HEK293T (cell line): ENCODE results near the gene USP31.

Experiments used
- CTCF ChIA-PET: fragments of 350-600 bp; formaldehyde crosslinking; extraction: SDS; loops from one replicate; lab custom pipeline; 2021; ENCODE audit warnings: antibody characterized with exemption, inconsistent platforms; lab: Yijun Ruan, JAX
- POLR2A ChIA-PET: fragments of 350-600 bp; formaldehyde crosslinking; extraction: SDS; loops from one replicate; lab custom pipeline; 2020; ENCODE audit warnings: antibody characterized with exemption, inconsistent platforms; lab: Yijun Ruan, JAX
- DNase-seq: peaks from one replicate; pipeline ENCODE4 v3.0.0; 2012; ENCODE audit warnings: mixed read lengths; ENCODE audit errors: extremely low spot score
- ARNT ChIP-seq: fragments of 450-650 bp; IDR thresholded peaks from 2 replicates; pipeline ENCODE4 v1.6.1; 2017; ENCODE audit warnings: mild to moderate bottlenecking
- BHLHE40 ChIP-seq: fragments of 450-650 bp; IDR thresholded peaks from 2 replicates; pipeline ENCODE4 v1.6.1; 2016; ENCODE audit warnings: mild to moderate bottlenecking, moderate library complexity, borderline replicate concordance
- CTBP1 ChIP-seq: fragments of 450-650 bp; IDR thresholded peaks from 2 replicates; pipeline ENCODE4 v1.6.1; 2016; ENCODE audit warnings: borderline replicate concordance
- ELF4 ChIP-seq: fragments of 450-650 bp; IDR thresholded peaks from 2 replicates; pipeline ENCODE4 v1.6.1; 2017; ENCODE audit warnings: antibody characterized with exemption
- FOXA1 ChIP-seq: fragments of 450-650 bp; IDR thresholded peaks from 2 replicates; pipeline ENCODE4 v1.6.1; 2016; ENCODE audit warnings: mild to moderate bottlenecking
- FOXK2 ChIP-seq: fragments of 450-650 bp; IDR thresholded peaks from 2 replicates; pipeline ENCODE4 v1.6.1; 2016; ENCODE audit warnings: mild to moderate bottlenecking
- FOXM1 ChIP-seq: fragments of 450-650 bp; IDR thresholded peaks from 2 replicates; pipeline ENCODE4 v1.6.1; 2017; ENCODE audit warnings: mild to moderate bottlenecking, borderline replicate concordance
- HDGF ChIP-seq: fragments of 450-650 bp; IDR thresholded peaks from 2 replicates; pipeline ENCODE4 v1.6.1; 2017; ENCODE audit warnings: antibody characterized with exemption, borderline replicate concordance
- L3MBTL2 ChIP-seq: fragments of 450-650 bp; conservative IDR thresholded peaks from 2 replicates; pipeline ENCODE4 v1.6.1; 2016; ENCODE audit warnings: mild to moderate bottlenecking
- LEF1 ChIP-seq: fragments of 450-650 bp; IDR thresholded peaks from 2 replicates; pipeline ENCODE4 v1.6.1; 2017; ENCODE audit warnings: mild to moderate bottlenecking, borderline replicate concordance
- NFRKB ChIP-seq: fragments of 450-650 bp; IDR thresholded peaks from 2 replicates; pipeline ENCODE4 v1.6.1; 2016; ENCODE audit warnings: mild to moderate bottlenecking, moderate library complexity
- PKNOX1 ChIP-seq: fragments of 450-650 bp; IDR thresholded peaks from 2 replicates; pipeline ENCODE4 v1.6.1; 2016
- SP1 ChIP-seq: fragments of 450-650 bp; IDR thresholded peaks from 2 replicates; pipeline ENCODE4 v1.6.1; 2017
- SUZ12 ChIP-seq: fragments of 450-650 bp; IDR thresholded peaks from 2 replicates; pipeline ENCODE4 v1.6.1; 2016; ENCODE audit warnings: mild to moderate bottlenecking
- TARDBP ChIP-seq: fragments of 450-650 bp; IDR thresholded peaks from 2 replicates; pipeline ENCODE4 v1.6.1; 2016
- ZNF384 ChIP-seq: fragments of 450-650 bp; IDR thresholded peaks from 2 replicates; pipeline ENCODE4 v1.6.1; 2016

Gene USP31

GRCh38 chr16:23058576-23058975, 90.7 kb downstream of the USP31 start:
- DNase-seq: no peak
- CTCF ChIA-PET: no interaction called here
- no peak for TF ChIP-seq L3MBTL2
- no peak for TF ChIP-seq SUZ12
- TF ChIP-seq ZNF384: no peak
- TF ChIP-seq LEF1: no peak
- no peak for TF ChIP-seq FOXM1
- no peak for TF ChIP-seq PKNOX1
- TF ChIP-seq BHLHE40: no peak
- TF ChIP-seq TARDBP: no peak
- TF ChIP-seq HDGF: no peak
- TF ChIP-seq FOXA1: no peak
- TF ChIP-seq CTBP1: no peak
- no peak for TF ChIP-seq ARNT
- TF ChIP-seq SP1: no peak
- no peak for TF ChIP-seq NFRKB
- TF ChIP-seq ELF4: no peak
- TF ChIP-seq FOXK2: no peak
- POLR2A ChIA-PET: no interaction called here

- DNase-seq: no peak
- CTCF ChIA-PET: interaction anchor here (1.2 kb wide), 1 partner anchor 153 kb away, joined by 4 read pairs; no protein-coding TSS in a partner anchor
- POLR2A ChIA-PET: no interaction called here
- no peak for TF ChIP-seq ZNF384
- no peak for TF ChIP-seq FOXM1
- no peak for TF ChIP-seq PKNOX1
- TF ChIP-seq L3MBTL2: no peak
- no peak for TF ChIP-seq ARNT
- TF ChIP-seq SP1: no peak
- no peak for TF ChIP-seq FOXK2
- no peak for TF ChIP-seq CTBP1
Measured at GRCh38 chr16:23057013-23057596, 92.1 kb downstream of the USP31 start.

- TF ChIP-seq SP1 (no peak), FOXK2 (no peak), ELF4 (no peak), HDGF (no peak), NFRKB (no peak), FOXA1 (no peak), ARNT (no peak)
- CTCF ChIA-PET: no interaction called here
- POLR2A ChIA-PET: no interaction called here
- DNase-seq: no peak
Measured at GRCh38 chr16:23055481-23055880, 93.8 kb downstream of the USP31 start.

GRCh38 chr16:23052908-23053580, 96.2 kb downstream of the USP31 start:
- ChIA-PET CTCF (no interaction called here), POLR2A (no interaction called here)
- TF ChIP-seq L3MBTL2: no peak
- TF ChIP-seq FOXM1: no peak
- no peak for TF ChIP-seq SP1
- TF ChIP-seq PKNOX1: no peak
- no peak for TF ChIP-seq SUZ12
- no peak for TF ChIP-seq LEF1
- no peak for TF ChIP-seq ZNF384
- TF ChIP-seq ELF4: no peak
- no peak for TF ChIP-seq FOXA1
- TF ChIP-seq TARDBP: no peak
- TF ChIP-seq CTBP1: no peak
- TF ChIP-seq BHLHE40: no peak
- TF ChIP-seq HDGF: no peak
- no peak for TF ChIP-seq NFRKB
- no peak for TF ChIP-seq ARNT
- no peak for TF ChIP-seq FOXK2
- DNase-seq: no peak

- ChIA-PET CTCF (no interaction called here), POLR2A (no interaction called here)
- no peak for TF ChIP-seq ARNT
- TF ChIP-seq CTBP1: no peak
- no peak for TF ChIP-seq HDGF
- no peak for TF ChIP-seq FOXA1
- TF ChIP-seq LEF1: no peak
- no peak for TF ChIP-seq TARDBP
- TF ChIP-seq SP1: no peak
- no peak for TF ChIP-seq ZNF384
- TF ChIP-seq SUZ12: no peak
- no peak for TF ChIP-seq NFRKB
- TF ChIP-seq L3MBTL2: no peak
- TF ChIP-seq BHLHE40: no peak
- TF ChIP-seq ELF4: no peak
- no peak for TF ChIP-seq FOXM1
- no peak for TF ChIP-seq PKNOX1
- TF ChIP-seq FOXK2: no peak
- no peak for DNase-seq
Measured at GRCh38 chr16:23052221-23052620, 97.0 kb downstream of the USP31 start.
